A673 (cell line): ENCODE data around the gene LAMTOR4. TPM values are rescaled to one million over a fixed set of nuclear protein-coding genes. Genes with fewer than 3 reads are reported as not detected.

Experiments used
- BruUV-seq: library from RNA; stranded (reverse); fragments of 400-500 nt; replicated peaks from 2 replicates; lab custom pipeline; 2021; lab: Mats Ljungman, UMichigan
- CTCF ChIA-PET: fragments of 300-600 bp; sonication (Branson Sonifier 250); formaldehyde crosslinking; loops from one replicate; lab custom pipeline; 2022; ENCODE audit warnings: antibody characterized with exemption; lab: Charles Lee
- POLR2A ChIA-PET: fragments of 300-600 bp; sonication (Branson Sonifier 250); formaldehyde crosslinking; loops from one replicate; lab custom pipeline; 2022; ENCODE audit warnings: antibody characterized with exemption; ENCODE audit not compliant: low non-redundant PET; lab: Charles Lee
- DNase-seq: peaks from one replicate; pipeline ENCODE4 v3.0.0-alpha.2; 2015; ENCODE audit warnings: low spot score
- H3K27ac ChIP-seq: fragments of 200-600 bp; sonication (generic); 2 replicates; pipeline ENCODE4 v1.5.1; 2016; ENCODE audit warnings: mixed run types, low read depth, mild to moderate bottlenecking, mixed read lengths, antibody characterized with exemption, low read length; ENCODE audit not compliant: poor library complexity, severe bottlenecking
- H3K27me3 ChIP-seq: fragments of 200-600 bp; sonication (generic); replicated peaks from 2 replicates; pipeline ENCODE4 v1.6.1; 2017; ENCODE audit warnings: mixed run types, low read depth, mild to moderate bottlenecking, mixed read lengths, antibody characterized with exemption, low read length; ENCODE audit not compliant: insufficient read depth, poor library complexity
- H3K36me3 ChIP-seq: fragments of 200-600 bp; sonication (generic); 2 replicates; pipeline ENCODE4 v1.6.1; 2016; ENCODE audit warnings: mixed run types, mild to moderate bottlenecking, mixed read lengths, antibody characterized with exemption, low read length; ENCODE audit not compliant: insufficient read depth, poor library complexity, severe bottlenecking
- H3K4me1 ChIP-seq: fragments of 200-600 bp; sonication (generic); 2 replicates; pipeline ENCODE4 v1.6.1; 2017; ENCODE audit warnings: mixed run types, mild to moderate bottlenecking, mixed read lengths, antibody characterized with exemption, low read length; ENCODE audit not compliant: insufficient read depth, poor library complexity, severe bottlenecking
- H3K4me3 ChIP-seq: fragments of 200-600 bp; sonication (generic); 2 replicates; pipeline ENCODE4 v1.5.1; 2016; ENCODE audit warnings: low read depth, mixed run types, mild to moderate bottlenecking, mixed read lengths, low read length; ENCODE audit not compliant: poor library complexity, severe bottlenecking
- H3K9me3 ChIP-seq: fragments of 200-600 bp; sonication (generic); 2 replicates; pipeline ENCODE4 v1.6.1; 2016; ENCODE audit warnings: mixed run types, low read depth, mild to moderate bottlenecking, mixed read lengths, antibody characterized with exemption, low read length; ENCODE audit not compliant: poor library complexity, severe bottlenecking
- EZH2 ChIP-seq: fragments of 200-600 bp; sonication (generic); IDR thresholded peaks from 2 replicates; pipeline ENCODE4 v1.6.1; 2017; ENCODE audit warnings: borderline replicate concordance, low read depth, mild to moderate bottlenecking, mixed read lengths, antibody characterized with exemption, low read length; ENCODE audit not compliant: poor library complexity, severe bottlenecking
- intact Hi-C: fragments of 100-400 bp; cut with micrococcal nuclease; formaldehyde crosslinking; loops from one replicate; pipeline ENCODE4 v1.10.0; 2022; ENCODE audit not compliant: unreplicated experiment
- total RNA-seq: library from RNA; stranded (reverse); gene quantifications from 2 replicates; pipeline ENCODE4 v1.2.3, GENCODE V29; 2021
- TF ChIP-seq, protein P1 (sequence below): fragments of 300-800, 200-600 bp; sonication (generic); conservative IDR thresholded peaks from 2 replicates; pipeline ENCODE4 v1.5.1; 2017; ENCODE audit warnings: low read depth, mild to moderate bottlenecking, antibody characterized with exemption, low read length, moderate library complexity, mixed read lengths

LAMTOR4 gene
- total RNA-seq, 1 experiment from 2014 or later = 84.5 TPM

GRCh38 chr7:100153708-100154535 lies 5.2 kb downstream of the LAMTOR4 start:
- peaks cover 25% of the 10 kb centered on the region for H3K36me3 ChIP-seq

DNA sequence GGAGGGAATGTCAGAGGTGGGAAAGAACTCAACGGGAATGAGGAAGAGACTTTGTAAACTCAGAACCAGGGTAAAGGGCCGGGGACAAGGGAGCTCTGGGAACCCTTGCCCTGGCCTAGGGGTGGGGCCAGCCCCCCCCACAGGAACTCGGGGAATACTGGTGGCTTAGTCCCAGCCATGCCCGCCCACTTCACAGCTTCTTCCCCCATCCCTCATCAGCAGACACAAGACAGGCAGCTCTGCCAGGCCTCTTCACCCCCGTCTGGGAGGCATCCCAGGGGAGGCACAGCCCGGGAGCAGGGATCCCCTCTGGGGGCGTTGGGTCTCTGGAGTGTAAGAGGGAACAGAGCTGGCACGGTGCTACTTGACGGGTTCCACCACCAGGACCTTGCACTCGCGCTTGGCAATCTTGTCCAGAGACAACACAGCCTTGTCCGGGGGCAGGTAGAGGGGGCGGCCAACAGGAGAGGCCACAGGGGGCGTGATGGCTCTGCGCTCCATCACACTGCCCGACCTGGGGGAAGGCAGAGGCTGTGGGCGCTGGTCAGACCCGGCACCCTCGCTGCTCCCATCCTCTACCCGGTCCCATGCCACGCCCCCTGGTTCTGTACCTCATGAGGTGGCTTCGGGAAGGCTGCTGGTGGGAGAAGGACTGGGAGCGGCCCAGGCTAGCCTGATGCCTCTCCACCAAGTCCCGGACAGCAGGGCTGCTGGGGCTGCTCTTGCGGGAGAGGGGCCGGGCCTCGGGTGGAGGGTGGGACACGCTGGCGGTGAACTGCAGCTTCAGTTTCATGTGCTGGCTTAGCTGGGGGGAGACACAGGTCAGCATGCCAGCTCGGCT lies 6.2 kb downstream of the LAMTOR4 start:
- H3K27ac ChIP-seq = no peak overlapping the region
- TF ChIP-seq, protein P1, sequence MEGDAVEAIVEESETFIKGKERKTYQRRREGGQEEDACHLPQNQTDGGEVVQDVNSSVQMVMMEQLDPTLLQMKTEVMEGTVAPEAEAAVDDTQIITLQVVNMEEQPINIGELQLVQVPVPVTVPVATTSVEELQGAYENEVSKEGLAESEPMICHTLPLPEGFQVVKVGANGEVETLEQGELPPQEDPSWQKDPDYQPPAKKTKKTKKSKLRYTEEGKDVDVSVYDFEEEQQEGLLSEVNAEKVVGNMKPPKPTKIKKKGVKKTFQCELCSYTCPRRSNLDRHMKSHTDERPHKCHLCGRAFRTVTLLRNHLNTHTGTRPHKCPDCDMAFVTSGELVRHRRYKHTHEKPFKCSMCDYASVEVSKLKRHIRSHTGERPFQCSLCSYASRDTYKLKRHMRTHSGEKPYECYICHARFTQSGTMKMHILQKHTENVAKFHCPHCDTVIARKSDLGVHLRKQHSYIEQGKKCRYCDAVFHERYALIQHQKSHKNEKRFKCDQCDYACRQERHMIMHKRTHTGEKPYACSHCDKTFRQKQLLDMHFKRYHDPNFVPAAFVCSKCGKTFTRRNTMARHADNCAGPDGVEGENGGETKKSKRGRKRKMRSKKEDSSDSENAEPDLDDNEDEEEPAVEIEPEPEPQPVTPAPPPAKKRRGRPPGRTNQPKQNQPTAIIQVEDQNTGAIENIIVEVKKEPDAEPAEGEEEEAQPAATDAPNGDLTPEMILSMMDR = no peak
- no peak for TF ChIP-seq EZH2
- peaks cover 25% of the 10 kb centered on the region for H3K36me3 ChIP-seq
- no TSS peak for BruUV-seq
- H3K4me3 ChIP-seq = no peak overlapping the region
- POLR2A ChIA-PET = no interaction called here
- intact Hi-C loops = no loop called here
- no peaks in the 10 kb centered on the region for H3K9me3 ChIP-seq
- peaks cover 23% of the 10 kb centered on the region for H3K4me1 ChIP-seq
- H3K27me3 ChIP-seq = no peaks in the 10 kb centered on the region
- no peak for DNase-seq
- CTCF ChIA-PET = interaction anchor here (0.6 kb wide), 1 partner anchor 23 kb away, joined by 3 read pairs; no protein-coding TSS in a partner anchor

More at GRCh38 chr7:100153708-100154535, 5.2 kb downstream of the LAMTOR4 start:
- Histone ChIP-seq H3K27me3 (no peaks in the 10 kb centered on the region), H3K9me3 (no peaks in the 10 kb centered on the region), H3K27ac (no peak overlapping the region), H3K4me1 (peaks cover 20% of the 10 kb centered on the region), H3K4me3 (no peak overlapping the region)
- intact Hi-C loops = no loop called here
- CTCF ChIA-PET = no interaction called here
- POLR2A ChIA-PET = no interaction called here
- TF ChIP-seq, protein P1 = no peak
- no peak for TF ChIP-seq EZH2
- no TSS peak for BruUV-seq
- peak; percentile 28 for DNase-seq

DNA sequence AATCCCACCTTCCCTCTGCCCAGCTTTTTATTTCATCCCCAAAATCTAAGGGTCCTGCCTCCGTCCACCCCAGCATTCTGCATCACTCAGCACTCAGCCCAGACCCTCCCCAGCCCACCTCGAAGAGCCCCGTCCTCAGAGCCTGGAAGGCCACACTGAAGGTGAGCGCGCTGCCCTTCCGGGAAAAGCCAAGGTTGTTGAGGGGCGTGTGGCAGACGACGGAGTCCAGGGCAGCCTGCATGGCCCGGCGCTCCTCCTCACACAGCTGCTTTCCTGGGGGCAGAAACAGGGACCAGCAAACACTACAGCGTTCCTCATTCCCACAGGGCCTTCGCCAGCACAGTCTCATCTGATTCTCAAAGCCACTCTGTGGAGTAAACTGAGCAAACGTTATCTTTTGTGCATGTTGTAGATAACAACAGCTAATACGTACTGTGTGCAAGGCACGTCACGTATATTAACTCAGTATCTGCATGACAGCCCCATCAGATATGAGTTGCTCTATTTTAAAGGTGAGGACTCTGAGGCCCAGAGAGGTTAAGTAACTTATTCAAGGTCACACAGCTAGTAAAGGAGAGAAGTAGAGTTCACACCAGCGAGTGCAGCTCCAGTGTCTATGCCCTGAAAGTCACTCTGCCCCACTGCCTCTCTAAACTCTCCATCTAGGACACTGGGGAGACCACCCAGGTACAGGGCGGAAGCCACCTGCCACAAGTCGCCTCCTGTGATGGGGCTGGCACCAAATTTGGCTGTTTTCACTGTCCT lies 7.0 kb downstream of the LAMTOR4 start:
- POLR2A ChIA-PET = interaction anchor here (0.5 kb wide), 1 partner anchor 9 kb away, joined by 9 read pairs; no protein-coding TSS in a partner anchor
- CTCF ChIA-PET = no interaction called here
- H3K27me3 ChIP-seq = no peaks in the 10 kb centered on the region
- no TSS peak for BruUV-seq
- peaks cover 20% of the 10 kb centered on the region for H3K4me1 ChIP-seq
- no peaks in the 10 kb centered on the region for H3K9me3 ChIP-seq
- peaks cover 25% of the 10 kb centered on the region for H3K36me3 ChIP-seq
- H3K4me3 ChIP-seq = no peak overlapping the region
- TF ChIP-seq EZH2 = no peak
- TF ChIP-seq, protein P1 = no peak
- DNase-seq = no peak
- no peak overlapping the region for H3K27ac ChIP-seq
- intact Hi-C loops = no loop called here
